NCI-H748 treated with DMSO at 0.1 percent for 48 hours (cell line): ENCODE data around the gene SUN2.

ENCODE experiments used
- DNase-seq: peaks from one replicate; lab custom pipeline; 2025; lab: John Stamatoyannopoulos, UW

The SUN2 gene

GRCh38 chr22:38735126-38735464 lies 20.7 kb downstream of the SUN2 start:
- DNase-seq = no peak

GRCh38 chr22:38734421-38735100 lies 21.2 kb downstream of the SUN2 start:
- DNase-seq = no peak

- no peak for DNase-seq
Observed at GRCh38 chr22:38733724-38734381, 21.9 kb downstream of the SUN2 start.

- DNase-seq = no peak
Observed at GRCh38 chr22:38733329-38733723, 22.5 kb downstream of the SUN2 start.

GRCh38 chr22:38732251-38732815 lies 23.5 kb downstream of the SUN2 start:
- no peak for DNase-seq

GRCh38 chr22:38731703-38732161 lies 24.1 kb downstream of the SUN2 start:
- no peak for DNase-seq

GRCh38 chr22:38730411-38730871 lies 25.4 kb downstream of the SUN2 start:
- no peak for DNase-seq

GRCh38 chr22:38729946-38730345 lies 25.9 kb downstream of the SUN2 start:
- no peak for DNase-seq

GRCh38 chr22:38728871-38729796 lies 26.7 kb downstream of the SUN2 start:
- DNase-seq = no peak

- no peak for DNase-seq
Observed at GRCh38 chr22:38727530-38728451, 28.0 kb downstream of the SUN2 start.

- no peak for DNase-seq
Observed at GRCh38 chr22:38727123-38727522, 28.7 kb downstream of the SUN2 start.

GRCh38 chr22:38725900-38726655 lies 29.7 kb downstream of the SUN2 start:
- no peak for DNase-seq

- no peak for DNase-seq
Observed at GRCh38 chr22:38724926-38725571, 30.7 kb downstream of the SUN2 start.

GRCh38 chr22:38724176-38724575 lies 31.6 kb downstream of the SUN2 start:
- no peak for DNase-seq

- DNase-seq = no peak
Observed at GRCh38 chr22:38721551-38721950, 34.2 kb downstream of the SUN2 start.

GRCh38 chr22:38720350-38720749 lies 35.4 kb downstream of the SUN2 start:
- no peak for DNase-seq

- no peak for DNase-seq
Observed at GRCh38 chr22:38719196-38719595, 36.6 kb downstream of the SUN2 start.

- DNase-seq = no peak
Observed at GRCh38 chr22:38718414-38718813, 37.4 kb downstream of the SUN2 start.

GRCh38 chr22:38717244-38717643 lies 38.6 kb downstream of the SUN2 start:
- DNase-seq = no peak

GRCh38 chr22:38716826-38717225 lies 39.0 kb downstream of the SUN2 start:
- DNase-seq = no peak
